ENCODE data around the gene BAMBI.

BAMBI gene

GRCh38 chr10:28676326-28676967 is 874 bp upstream of the BAMBI start:
- H3K9ac ChIP-seq (ENCODE audit: insufficient read length, low read depth): peak overlapping the region; percentile 76

DNA sequence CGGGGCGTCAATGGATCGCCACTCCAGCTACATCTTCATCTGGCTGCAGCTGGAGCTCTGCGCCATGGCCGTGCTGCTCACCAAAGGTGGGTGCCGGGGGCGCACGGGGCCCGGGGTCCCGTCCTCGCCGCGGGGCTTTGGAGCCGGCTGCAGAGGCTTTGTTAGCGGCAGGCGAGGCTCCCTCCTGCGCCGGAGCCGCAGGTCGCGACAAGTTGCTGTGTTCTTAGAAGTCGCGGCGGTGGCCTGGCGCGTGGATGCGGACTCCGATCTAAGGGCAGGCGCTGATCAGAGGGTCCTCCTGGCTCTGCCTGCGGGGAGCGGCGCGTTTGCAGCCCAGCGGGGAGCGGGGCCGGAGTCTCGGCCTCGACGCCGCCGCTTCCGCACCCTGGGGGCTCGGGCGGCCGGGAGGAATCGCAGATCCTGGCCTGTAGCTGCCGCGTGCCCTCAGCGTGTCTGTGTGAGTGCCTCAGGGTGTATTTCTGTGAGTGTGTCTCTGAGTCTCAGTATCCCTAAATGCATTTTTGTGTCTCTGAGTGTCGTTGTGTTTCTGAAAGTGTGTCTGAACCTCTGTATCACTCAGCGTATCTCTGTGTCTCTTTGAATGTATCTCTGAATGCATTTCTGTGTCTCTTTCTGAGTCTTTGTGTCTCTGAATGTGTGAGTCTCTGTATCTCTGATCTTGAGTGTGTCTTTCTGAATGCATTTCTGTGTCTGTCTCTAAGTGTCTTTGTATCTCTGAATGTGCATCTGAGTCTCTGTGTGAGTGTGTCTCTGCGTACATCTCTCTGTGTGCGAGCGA is 766 bp downstream of the BAMBI start:
- peaks cover 55% of the 10 kb centered on the region for H3K36me3 ChIP-seq (ENCODE audit: insufficient read depth, insufficient read length, low read length)
- TF ChIP-seq ZNF274 (IDR thresholded peaks at IDR 0.05; ENCODE audit: low read depth, low read length) (no peak), YY1 (IDR thresholded peaks at IDR 0.05; ENCODE audit: insufficient read depth, insufficient read length) (no peak), SUZ12 (IDR thresholded peaks at IDR 0.05; ENCODE audit: extremely low read depth, insufficient read depth, insufficient read length) (no peak)
- H3K4me1 ChIP-seq (ENCODE audit: insufficient read depth, insufficient read length): peaks cover 3% of the 10 kb centered on the region
- H3K9me3 ChIP-seq (ENCODE audit: insufficient read depth, low read length): no peaks in the 10 kb centered on the region
- no peak for DNase-seq (ENCODE audit: low read depth, low spot score)
- peak overlapping the region; percentile 88 for H3K9ac ChIP-seq (ENCODE audit: insufficient read length, low read depth)
- peak overlapping the region; percentile 88 for H3K4me3 ChIP-seq (ENCODE audit: insufficient read length, low read depth)
- H3K27me3 ChIP-seq (ENCODE audit: insufficient read depth, insufficient read length): no peaks in the 10 kb centered on the region

More at GRCh38 chr10:28676326-28676967, 874 bp upstream of the BAMBI start:
- H3K27me3 ChIP-seq (ENCODE audit: insufficient read depth, insufficient read length): no peaks in the 10 kb centered on the region
- H3K4me1 ChIP-seq (ENCODE audit: insufficient read depth, insufficient read length): peaks cover 3% of the 10 kb centered on the region
- peak; percentile 95 for DNase-seq (ENCODE audit: low read depth, low spot score)
- peak overlapping the region; percentile 49 for H3K4me3 ChIP-seq (ENCODE audit: insufficient read length, low read depth)
- no peaks in the 10 kb centered on the region for H3K9me3 ChIP-seq (ENCODE audit: insufficient read depth, low read length)
- no peak for TF ChIP-seq YY1 (IDR thresholded peaks at IDR 0.05; ENCODE audit: insufficient read depth, insufficient read length)
- TF ChIP-seq ZNF274 (IDR thresholded peaks at IDR 0.05; ENCODE audit: low read depth, low read length): no peak
- no peak for TF ChIP-seq SUZ12 (IDR thresholded peaks at IDR 0.05; ENCODE audit: extremely low read depth, insufficient read depth, insufficient read length)
- H3K36me3 ChIP-seq (ENCODE audit: insufficient read depth, insufficient read length, low read length): peaks cover 38% of the 10 kb centered on the region

DNA sequence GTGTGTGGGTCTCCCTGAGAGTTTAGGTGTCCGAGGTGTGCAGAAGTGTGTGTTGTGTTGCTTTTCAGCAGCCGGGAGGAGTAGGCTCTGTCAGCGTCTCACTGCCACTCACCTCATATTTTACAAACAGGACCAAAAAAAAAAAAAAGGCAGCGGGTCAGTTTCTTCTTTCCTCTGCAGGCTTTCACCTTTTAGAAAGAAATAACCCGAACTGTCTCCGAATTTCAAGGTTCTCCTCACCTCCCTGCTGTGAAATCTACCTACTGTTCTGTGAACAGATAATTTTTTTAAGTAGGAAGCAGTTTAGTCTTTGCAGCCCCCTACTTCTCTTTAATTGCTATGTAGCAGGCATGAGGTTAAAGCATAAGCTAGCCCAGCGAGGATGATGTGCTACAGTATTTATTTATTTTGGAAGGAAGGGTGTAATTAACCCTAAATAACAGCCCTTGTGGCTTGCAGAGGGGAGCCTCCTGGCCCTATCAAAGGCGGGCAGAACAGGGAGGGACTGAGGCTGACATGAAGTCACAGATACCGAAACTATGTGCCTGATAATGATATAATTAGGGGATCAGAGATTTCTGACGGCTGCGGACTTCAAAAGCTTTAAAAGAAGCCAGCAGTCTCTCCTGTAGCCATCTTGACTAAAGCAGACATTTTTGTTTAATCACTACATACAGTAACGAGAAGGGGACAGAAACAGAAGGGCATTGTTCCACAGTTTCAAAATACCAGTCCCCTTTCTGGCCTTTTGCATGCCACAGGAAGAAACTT is 1.6 kb downstream of the BAMBI start:
- H3K9ac ChIP-seq (ENCODE audit: insufficient read length, low read depth): peak overlapping the region; percentile 88
- no peak for TF ChIP-seq YY1 (IDR thresholded peaks at IDR 0.05; ENCODE audit: insufficient read depth, insufficient read length)
- TF ChIP-seq ZNF274 (IDR thresholded peaks at IDR 0.05; ENCODE audit: low read depth, low read length): no peak
- no peak for TF ChIP-seq SUZ12 (IDR thresholded peaks at IDR 0.05; ENCODE audit: extremely low read depth, insufficient read depth, insufficient read length)
- H3K36me3 ChIP-seq (ENCODE audit: insufficient read depth, insufficient read length, low read length): peaks cover 59% of the 10 kb centered on the region
- H3K4me1 ChIP-seq (ENCODE audit: insufficient read depth, insufficient read length): peaks cover 3% of the 10 kb centered on the region
- H3K27me3 ChIP-seq (ENCODE audit: insufficient read depth, insufficient read length): no peaks in the 10 kb centered on the region
- no peak for DNase-seq (ENCODE audit: low read depth, low spot score)
- H3K9me3 ChIP-seq (ENCODE audit: insufficient read depth, low read length): no peaks in the 10 kb centered on the region
- peak overlapping the region; percentile 88 for H3K4me3 ChIP-seq (ENCODE audit: insufficient read length, low read depth)

- TF ChIP-seq YY1 (IDR thresholded peaks at IDR 0.05; ENCODE audit: insufficient read depth, insufficient read length) (no peak), SUZ12 (IDR thresholded peaks at IDR 0.05; ENCODE audit: extremely low read depth, insufficient read depth, insufficient read length) (no peak), ZNF274 (IDR thresholded peaks at IDR 0.05; ENCODE audit: low read depth, low read length) (no peak)
- H3K4me3 ChIP-seq (ENCODE audit: insufficient read length, low read depth): peak overlapping the region; percentile 88
- H3K36me3 ChIP-seq (ENCODE audit: insufficient read depth, insufficient read length, low read length): peaks cover 63% of the 10 kb centered on the region
- H3K9ac ChIP-seq (ENCODE audit: insufficient read length, low read depth): peak overlapping the region; percentile 88
- no peak for DNase-seq (ENCODE audit: low read depth, low spot score)
- H3K9me3 ChIP-seq (ENCODE audit: insufficient read depth, low read length): no peaks in the 10 kb centered on the region
- peaks cover 3% of the 10 kb centered on the region for H3K4me1 ChIP-seq (ENCODE audit: insufficient read depth, insufficient read length)
- no peaks in the 10 kb centered on the region for H3K27me3 ChIP-seq (ENCODE audit: insufficient read depth, insufficient read length)
These were observed 2.4 kb downstream of the BAMBI start for GRCh38 chr10:28679581-28680357.

DNA sequence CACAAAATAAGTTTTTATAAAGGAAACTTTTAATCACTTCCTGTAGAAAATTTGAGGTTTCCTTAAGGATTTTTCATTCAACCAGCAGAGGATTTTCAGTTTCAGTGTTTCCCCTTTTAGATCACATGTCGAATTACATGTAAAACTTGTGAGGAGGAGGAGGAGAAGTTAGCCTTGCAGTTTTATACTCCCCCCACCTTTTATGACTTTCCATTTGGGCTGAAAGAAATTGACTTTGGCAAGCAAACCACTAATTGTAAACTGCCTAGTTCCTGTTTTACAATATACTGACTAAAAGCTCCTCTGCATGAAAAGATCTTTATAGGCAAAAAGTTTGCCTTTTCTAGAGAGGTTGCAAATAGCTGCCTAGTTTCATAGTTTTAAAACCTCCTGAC is 3.0 kb downstream of the BAMBI start:
- TF ChIP-seq ZNF274 (IDR thresholded peaks at IDR 0.05; ENCODE audit: low read depth, low read length) (no peak), SUZ12 (IDR thresholded peaks at IDR 0.05; ENCODE audit: extremely low read depth, insufficient read depth, insufficient read length) (no peak), YY1 (IDR thresholded peaks at IDR 0.05; ENCODE audit: insufficient read depth, insufficient read length) (no peak)
- Histone ChIP-seq H3K4me3 (ENCODE audit: insufficient read length, low read depth) (peak overlapping the region; percentile 88), H3K9ac (ENCODE audit: insufficient read length, low read depth) (peak overlapping the region; percentile 88), H3K36me3 (ENCODE audit: insufficient read depth, insufficient read length, low read length) (peaks cover 63% of the 10 kb centered on the region), H3K27me3 (ENCODE audit: insufficient read depth, insufficient read length) (no peaks in the 10 kb centered on the region), H3K9me3 (ENCODE audit: insufficient read depth, low read length) (no peaks in the 10 kb centered on the region), H3K4me1 (ENCODE audit: insufficient read depth, insufficient read length) (no peaks in the 10 kb centered on the region)
- DNase-seq (ENCODE audit: low read depth, low spot score): no peak

- peak overlapping the region; percentile 88 for H3K9ac ChIP-seq (ENCODE audit: insufficient read length, low read depth)
- H3K4me1 ChIP-seq (ENCODE audit: insufficient read depth, insufficient read length): no peaks in the 10 kb centered on the region
- H3K36me3 ChIP-seq (ENCODE audit: insufficient read depth, insufficient read length, low read length): peaks cover 63% of the 10 kb centered on the region
- no peaks in the 10 kb centered on the region for H3K9me3 ChIP-seq (ENCODE audit: insufficient read depth, low read length)
- peak overlapping the region; percentile 88 for H3K4me3 ChIP-seq (ENCODE audit: insufficient read length, low read depth)
- H3K27me3 ChIP-seq (ENCODE audit: insufficient read depth, insufficient read length): no peaks in the 10 kb centered on the region
- no peak for DNase-seq (ENCODE audit: low read depth, low spot score)
- TF ChIP-seq YY1 (IDR thresholded peaks at IDR 0.05; ENCODE audit: insufficient read depth, insufficient read length): no peak
- no peak for TF ChIP-seq ZNF274 (IDR thresholded peaks at IDR 0.05; ENCODE audit: low read depth, low read length)
- TF ChIP-seq SUZ12 (IDR thresholded peaks at IDR 0.05; ENCODE audit: extremely low read depth, insufficient read depth, insufficient read length): no peak
These were observed 4.0 kb downstream of the BAMBI start for GRCh38 chr10:28681291-28681763.

All from NT2/D1 (cell line).